Left lung (tissue), 10 donors: ENCODE data around the gene MICU1. TPM values are rescaled to one million over a fixed set of nuclear protein-coding genes. Genes with fewer than 3 reads are reported as not detected.
"Not testable (repeated sequence)": the region's sequence is repeated elsewhere in the genome, so short reads cannot be mapped to it uniquely, and the experiment has no call there.

ENCODE experiments used
- ATAC-seq: fragments of 200-7000 bp; cut with Tn5 transposase; one replicate; pipeline ENCODE4 v1.9.1; 2020; ENCODE audit warnings: moderate library complexity
- DNase-seq, 4 donors: peaks; one replicate each; pipeline ENCODE4 v3.0.0-alpha.2; 2013 to 2020
- H3K27ac ChIP-seq, 2 donors: fragments of 200-600 bp; sonication (generic) in 1 of 2; one replicate each; pipeline versions ENCODE4 v1.5.0 to v1.8.0; 2020 to 2021
- H3K27me3 ChIP-seq, 2 donors: fragments of 200-600 bp; sonication (generic) in 1 of 2; one replicate each; pipeline versions ENCODE4 v1.5.0 to v1.8.0; 2020 to 2021
- H3K36me3 ChIP-seq, 2 donors: fragments of 200-600 bp; sonication (generic) in 1 of 2; one replicate each; pipeline versions ENCODE4 v1.5.0 to v1.8.0; 2020 to 2021
- H3K4me1 ChIP-seq, 2 donors: fragments of 200-600 bp; one replicate each; pipeline ENCODE4 v1.8.0; 2021
- H3K4me3 ChIP-seq, 2 donors: fragments of 200-600 bp; sonication (generic) in 1 of 2; one replicate each; pipeline versions ENCODE4 v1.5.0 to v1.8.0; 2020 to 2021; ENCODE audit warnings: mild to moderate bottlenecking in 1 of 2
- H3K9me3 ChIP-seq, 2 donors: fragments of 200-600 bp; sonication (generic) in 1 of 2; one replicate each; pipeline versions ENCODE4 v1.5.0 to v1.8.0; 2020 to 2021
- intact Hi-C, 2 donors: fragments of 100-400 bp; cut with DNase I; formaldehyde crosslinking; loops; one replicate each; pipeline versions ENCODE4 v1.11.2 to v1.14.2; 2022
- polyA plus RNA-seq, 6 donors: library from polyadenylated mRNA; unstranded; fragments of 120-200 nt; gene quantifications; one replicate each; pipeline ENCODE4 v1.2.1, GENCODE V29; 2013; ENCODE audit not compliant: insufficient read length in 6 of 6
- total RNA-seq, 2 donors: library from RNA; stranded (reverse); fragmentation: NEBNext Ultra II Directional; extraction: Animal tissue kit (Norgen Biotek cat#: 25700); gene quantifications; one replicate each; pipeline ENCODE4 v1.2.1, GENCODE V29; 2021
- TF ChIP-seq, protein P1 (sequence below), 2 donors: fragments of 200-600 bp; sonication (generic) in 1 of 2; IDR thresholded peaks; one replicate each; pipeline versions ENCODE4 v1.5.0 to v1.8.0; 2021; ENCODE audit warnings: antibody characterized with exemption in 2 of 2
- donor health status: DM: no; HTN: yes; CAD: no.
- donor health status: DM: no; HTN: no; CAD: no.

MICU1 gene
- total and polyA plus RNA-seq, 8 donors: 49.8 to 67.4 (median 56.0) TPM

DNA sequence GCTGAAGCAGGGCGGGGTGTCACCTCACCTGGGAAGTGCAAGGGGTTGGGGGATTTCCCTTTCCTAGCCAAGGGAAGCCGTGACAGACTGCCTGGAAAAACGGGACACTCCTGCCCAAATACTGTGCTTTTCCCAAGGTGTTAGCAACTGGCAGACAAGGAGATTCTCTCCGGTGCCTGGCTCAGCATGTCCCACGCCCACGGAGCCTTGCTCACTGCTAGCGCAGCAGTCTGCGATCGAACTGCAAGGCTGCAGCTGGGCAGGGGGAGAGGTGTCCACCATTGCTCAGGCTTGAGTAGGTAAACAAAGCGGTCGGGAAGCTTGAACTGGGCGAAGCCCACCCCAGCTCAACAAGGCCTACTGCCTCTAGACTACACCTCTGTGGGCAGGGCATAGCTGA, 190.3 kb downstream of the MICU1 start:
- no peaks in the 10 kb centered on the region for H3K4me1 ChIP-seq
- H3K9me3 ChIP-seq: no peaks in the 10 kb centered on the region
- intact Hi-C loops: no loop called here
- no peak overlapping the region for H3K4me3 ChIP-seq
- no peak for ATAC-seq
- H3K27ac ChIP-seq: no peak overlapping the region
- TF ChIP-seq, protein P1, sequence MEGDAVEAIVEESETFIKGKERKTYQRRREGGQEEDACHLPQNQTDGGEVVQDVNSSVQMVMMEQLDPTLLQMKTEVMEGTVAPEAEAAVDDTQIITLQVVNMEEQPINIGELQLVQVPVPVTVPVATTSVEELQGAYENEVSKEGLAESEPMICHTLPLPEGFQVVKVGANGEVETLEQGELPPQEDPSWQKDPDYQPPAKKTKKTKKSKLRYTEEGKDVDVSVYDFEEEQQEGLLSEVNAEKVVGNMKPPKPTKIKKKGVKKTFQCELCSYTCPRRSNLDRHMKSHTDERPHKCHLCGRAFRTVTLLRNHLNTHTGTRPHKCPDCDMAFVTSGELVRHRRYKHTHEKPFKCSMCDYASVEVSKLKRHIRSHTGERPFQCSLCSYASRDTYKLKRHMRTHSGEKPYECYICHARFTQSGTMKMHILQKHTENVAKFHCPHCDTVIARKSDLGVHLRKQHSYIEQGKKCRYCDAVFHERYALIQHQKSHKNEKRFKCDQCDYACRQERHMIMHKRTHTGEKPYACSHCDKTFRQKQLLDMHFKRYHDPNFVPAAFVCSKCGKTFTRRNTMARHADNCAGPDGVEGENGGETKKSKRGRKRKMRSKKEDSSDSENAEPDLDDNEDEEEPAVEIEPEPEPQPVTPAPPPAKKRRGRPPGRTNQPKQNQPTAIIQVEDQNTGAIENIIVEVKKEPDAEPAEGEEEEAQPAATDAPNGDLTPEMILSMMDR (IDR thresholded peaks at IDR 0.05): no peak
- no peaks in the 10 kb centered on the region for H3K27me3 ChIP-seq
- H3K36me3 ChIP-seq: no peaks in the 10 kb centered on the region
- DNase-seq: no peak

DNA sequence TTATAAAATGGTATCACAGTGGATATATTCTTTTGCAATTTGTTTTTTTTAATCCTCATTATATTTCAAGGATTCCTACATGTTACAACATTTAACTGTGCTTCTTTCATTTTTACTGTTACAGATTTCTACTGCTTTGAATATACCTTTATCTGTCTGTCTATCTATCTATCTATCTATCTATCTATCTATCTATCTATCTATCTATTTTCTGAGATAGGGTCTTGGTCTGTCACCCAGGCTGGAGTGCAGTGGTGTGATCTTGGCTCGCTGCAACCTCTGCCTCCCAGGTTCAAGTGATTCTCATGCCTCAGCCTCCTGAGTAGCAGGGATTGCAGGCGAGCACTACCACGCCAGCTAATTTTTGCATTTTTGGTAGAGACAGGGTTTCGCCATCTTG, 194.9 kb downstream of the MICU1 start:
- H3K4me1 ChIP-seq, H3K36me3 ChIP-seq, intact Hi-C loops, H3K27ac ChIP-seq, ATAC-seq, H3K9me3 ChIP-seq, DNase-seq, H3K27me3 ChIP-seq, H3K4me3 ChIP-seq: not testable (repeated sequence)

DNA sequence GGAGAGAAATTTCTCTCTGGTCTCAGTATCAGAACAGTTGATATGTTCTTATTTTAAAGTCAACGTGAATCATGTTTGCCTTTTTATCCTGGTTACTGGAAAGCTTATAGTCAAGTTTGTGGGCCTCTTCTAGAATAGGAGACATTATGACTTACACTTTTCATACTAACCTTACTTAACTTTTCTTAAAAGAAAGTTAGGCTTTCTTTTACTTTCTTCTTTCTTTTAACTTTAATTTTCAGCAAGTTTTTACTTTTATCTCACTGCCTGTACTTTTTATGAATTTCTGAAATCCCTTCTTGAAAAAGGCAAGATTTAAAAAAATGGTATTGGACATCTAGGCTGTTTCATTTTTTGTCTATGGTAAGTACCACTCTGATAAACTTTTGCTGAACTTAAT, 195.9 kb downstream of the MICU1 start:
- DNase-seq (no peak), ATAC-seq (no peak)
- Histone ChIP-seq H3K4me3 (no peak overlapping the region), H3K27me3 (no peaks in the 10 kb centered on the region), H3K36me3 (no peaks in the 10 kb centered on the region), H3K4me1 (no peaks in the 10 kb centered on the region), H3K27ac (no peak overlapping the region), H3K9me3 (no peaks in the 10 kb centered on the region)
- TF ChIP-seq, protein P1 (IDR thresholded peaks at IDR 0.05): no peak
- intact Hi-C loops: no loop called here

DNA sequence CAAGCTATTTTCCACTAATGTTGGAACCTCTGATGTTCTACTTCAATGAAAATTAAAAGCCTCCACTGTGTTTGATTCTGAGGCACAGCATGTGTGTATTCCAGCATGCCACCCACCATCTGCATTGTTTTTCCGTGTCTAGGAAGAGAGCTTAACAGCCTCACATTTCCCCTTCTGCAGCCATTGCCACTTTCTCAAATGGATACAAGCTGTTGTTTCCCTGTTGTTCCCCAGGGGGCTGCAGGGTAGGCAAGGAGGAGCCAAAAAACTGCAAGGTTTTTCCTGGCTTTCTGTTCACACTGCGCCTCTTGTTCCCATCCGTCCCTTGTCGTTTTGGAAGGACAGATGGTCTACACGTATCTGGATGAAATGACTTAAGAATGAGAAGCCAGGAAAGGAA, 198.9 kb downstream of the MICU1 start:
- Histone ChIP-seq H3K27me3 (no peaks in the 10 kb centered on the region), H3K27ac (no peak overlapping the region), H3K36me3 (peaks cover 0 to 13% of the 10 kb centered on the region in 2 donors), H3K9me3 (peaks cover 0 to 3% of the 10 kb centered on the region in 2 donors), H3K4me1 (no peaks in the 10 kb centered on the region), H3K4me3 (no peak overlapping the region)
- intact Hi-C loops: no loop called here
- TF ChIP-seq, protein P1 (IDR thresholded peaks at IDR 0.05): no peak
- no peak for DNase-seq
- ATAC-seq: no peak

DNA sequence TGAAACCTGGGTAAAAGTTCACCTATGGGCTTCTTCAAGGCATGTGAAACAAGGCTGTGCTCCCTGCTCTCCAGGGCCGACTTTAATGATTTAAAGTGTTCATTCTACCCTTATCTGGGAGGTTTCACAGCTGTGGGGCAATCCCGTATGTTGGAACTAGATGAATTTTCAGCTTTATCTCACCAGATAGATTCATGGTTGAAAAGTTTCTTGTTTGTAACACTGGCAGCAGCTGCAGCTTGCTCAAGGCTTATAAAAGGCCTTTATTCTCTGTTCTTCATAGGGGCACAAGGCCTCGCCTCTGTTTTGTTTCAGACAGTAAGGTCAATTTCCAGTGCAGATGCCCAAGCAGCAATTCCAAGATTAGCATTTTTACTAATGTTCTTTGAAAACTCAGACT, 200.7 kb downstream of the MICU1 start:
- no peak overlapping the region for H3K27ac ChIP-seq
- H3K4me3 ChIP-seq: no peak overlapping the region
- no peaks in the 10 kb centered on the region for H3K27me3 ChIP-seq
- intact Hi-C loops: no loop called here
- H3K36me3 ChIP-seq: peaks cover 0 to 31% of the 10 kb centered on the region in 2 donors
- TF ChIP-seq, protein P1 (IDR thresholded peaks at IDR 0.05): no peak
- peaks cover 0 to 3% of the 10 kb centered on the region in 2 donors for H3K9me3 ChIP-seq
- H3K4me1 ChIP-seq: no peaks in the 10 kb centered on the region
- no peak for DNase-seq
- ATAC-seq: no peak

DNA sequence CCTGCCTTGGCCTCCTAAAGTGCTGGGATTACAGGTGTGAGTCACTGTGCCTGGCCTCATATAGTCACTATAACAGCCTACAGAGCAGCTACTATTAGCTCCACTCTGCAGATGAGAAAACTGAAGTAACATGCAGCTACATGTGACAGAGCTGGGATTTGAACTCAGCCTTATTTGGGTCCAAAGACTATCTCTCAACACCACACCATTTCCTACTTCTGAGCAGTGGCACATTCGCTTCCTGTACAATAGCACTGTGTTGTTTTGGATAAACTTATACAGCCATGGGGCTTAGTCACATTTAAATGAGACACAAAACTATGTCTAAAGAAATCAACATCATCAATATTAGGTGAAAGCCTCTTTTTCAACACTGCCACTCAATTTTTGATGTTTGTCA, 201.3 kb downstream of the MICU1 start:
- Histone ChIP-seq H3K4me3 (no peak overlapping the region), H3K36me3 (peaks cover 0 to 36% of the 10 kb centered on the region in 2 donors), H3K4me1 (no peaks in the 10 kb centered on the region), H3K27me3 (no peaks in the 10 kb centered on the region), H3K9me3 (peaks cover 0 to 3% of the 10 kb centered on the region in 2 donors), H3K27ac (no peak overlapping the region)
- intact Hi-C loops: no loop called here
- DNase-seq (no peak), ATAC-seq (no peak)
- TF ChIP-seq, protein P1 (IDR thresholded peaks at IDR 0.05): no peak
